H9 (cell line): ENCODE data around the gene SNTG2. TPM values are rescaled to one million over a fixed set of nuclear protein-coding genes. Genes with fewer than 3 reads are reported as not detected.

Experiments used
- DNase-seq: peaks from one replicate; pipeline ENCODE4 v3.0.0-alpha.2; 2017
- H2AFZ ChIP-seq: one replicate; pipeline ENCODE4 v1.6.1; 2013; ENCODE audit warnings: mild to moderate bottlenecking, low read length, control low read depth, moderate library complexity
- H2AK5ac ChIP-seq: 2 replicates; pipeline ENCODE4 v1.6.1; 2013; ENCODE audit warnings: low read length, control low read depth, mixed read lengths; ENCODE audit not compliant: insufficient read length
- H2BK120ac ChIP-seq: one replicate; pipeline ENCODE4 v1.6.1; 2013; ENCODE audit warnings: low read depth, mild to moderate bottlenecking, low read length, control low read depth, inconsistent platforms; ENCODE audit not compliant: poor library complexity, severe bottlenecking
- H2BK12ac ChIP-seq: 2 replicates; pipeline ENCODE4 v1.6.1; 2013; ENCODE audit warnings: low read length, control low read depth, mixed read lengths, low read depth; ENCODE audit not compliant: insufficient read length
- H2BK15ac ChIP-seq: 2 replicates; pipeline ENCODE4 v1.6.1; 2013; ENCODE audit warnings: low read depth, low read length, control low read depth
- H2BK20ac ChIP-seq: one replicate; pipeline ENCODE4 v1.6.1; 2013; ENCODE audit warnings: low read depth, mild to moderate bottlenecking, low read length, control low read depth, inconsistent platforms; ENCODE audit not compliant: poor library complexity, severe bottlenecking
- H2BK5ac ChIP-seq: 2 replicates; pipeline ENCODE4 v1.6.1; 2013; ENCODE audit warnings: low read length, control low read depth, mixed read lengths; ENCODE audit not compliant: insufficient read length
- H3K14ac ChIP-seq: 2 replicates; pipeline ENCODE4 v1.6.1; 2013; ENCODE audit warnings: low read length, control low read depth; ENCODE audit not compliant: insufficient read depth
- H3K18ac ChIP-seq: 2 replicates; pipeline ENCODE4 v1.6.1; 2013; ENCODE audit warnings: low read depth, mild to moderate bottlenecking, mixed read lengths, low read length, control low read depth; ENCODE audit not compliant: insufficient read length
- H3K23ac ChIP-seq: 2 replicates; pipeline ENCODE4 v1.6.1; 2013; ENCODE audit warnings: low read length, control low read depth, mixed read lengths, low read depth; ENCODE audit not compliant: insufficient read length
- H3K23me2 ChIP-seq: 2 replicates; pipeline ENCODE4 v1.6.1; 2013; ENCODE audit warnings: low read depth, mild to moderate bottlenecking, mixed read lengths, low read length, control low read depth; ENCODE audit not compliant: insufficient read length, poor library complexity, severe bottlenecking
- H3K27ac ChIP-seq: 2 replicates; pipeline ENCODE4 v1.5.1; 2013; ENCODE audit warnings: low read length, control low read depth, mixed read lengths, low read depth; ENCODE audit not compliant: insufficient read length
- H3K27me3 ChIP-seq: 2 replicates; pipeline ENCODE4 v1.6.1; 2013; ENCODE audit warnings: low read length, control low read depth, inconsistent platforms; ENCODE audit not compliant: insufficient read depth
- H3K4ac ChIP-seq: 2 replicates; pipeline ENCODE4 v1.6.1; 2013; ENCODE audit warnings: low read depth, mild to moderate bottlenecking, control low read depth, inconsistent platforms, low read length, moderate library complexity
- H3K4me1 ChIP-seq: 2 replicates; pipeline ENCODE4 v1.6.1; 2013; ENCODE audit warnings: low read length, control low read depth, inconsistent platforms; ENCODE audit not compliant: insufficient read depth
- H3K4me2 ChIP-seq: 2 replicates; pipeline ENCODE4 v1.6.1; 2013; ENCODE audit warnings: low read length, control low read depth, mixed read lengths; ENCODE audit not compliant: insufficient read length, insufficient read depth
- H3K56ac ChIP-seq: 2 replicates; pipeline ENCODE4 v1.6.1; 2013; ENCODE audit warnings: low read depth, mild to moderate bottlenecking, mixed read lengths, low read length, control low read depth; ENCODE audit not compliant: insufficient read length
- H3K79me1 ChIP-seq: 2 replicates; pipeline ENCODE4 v1.6.1; 2013; ENCODE audit warnings: low read depth, mild to moderate bottlenecking, moderate library complexity, low read length, control low read depth, inconsistent platforms; ENCODE audit not compliant: insufficient read depth, poor library complexity, severe bottlenecking
- H3K79me2 ChIP-seq: 2 replicates; pipeline ENCODE4 v1.6.1; 2013; ENCODE audit warnings: low read length, control low read depth, inconsistent platforms; ENCODE audit not compliant: insufficient read depth
- H3K9ac ChIP-seq: 2 replicates; pipeline ENCODE4 v1.6.1; 2013; ENCODE audit warnings: low read length, control low read depth, mixed read lengths; ENCODE audit not compliant: insufficient read length; ENCODE audit errors: extremely low read depth
- H3K9me3 ChIP-seq: one replicate; pipeline ENCODE4 v1.6.1; 2013; ENCODE audit warnings: low read depth, low read length, inconsistent platforms; ENCODE audit not compliant: control insufficient read depth
- H3T11ph ChIP-seq: one replicate; pipeline ENCODE4 v1.6.1; 2013; ENCODE audit warnings: mild to moderate bottlenecking, low read length, control low read depth, inconsistent platforms
- H4K20me1 ChIP-seq: one replicate; pipeline ENCODE4 v1.6.1; 2013; ENCODE audit not compliant: control insufficient read depth, insufficient read length, insufficient read depth
- H4K5ac ChIP-seq: 2 replicates; pipeline ENCODE4 v1.6.1; 2013; ENCODE audit warnings: low read depth, mild to moderate bottlenecking, mixed read lengths, low read length, control low read depth; ENCODE audit not compliant: insufficient read length
- H4K8ac ChIP-seq: replicated peaks from 2 replicates; pipeline ENCODE4 v1.6.1; 2013; ENCODE audit warnings: low read length, control low read depth, mixed read lengths, low read depth; ENCODE audit not compliant: insufficient read length
- H4K91ac ChIP-seq: 2 replicates; pipeline ENCODE4 v1.6.1; 2013; ENCODE audit warnings: low read depth, mild to moderate bottlenecking, moderate library complexity, mixed read lengths, low read length, control low read depth; ENCODE audit not compliant: insufficient read length
- H3K27ac Mint-ChIP-seq, 3 experiments: 2 replicates in 2 of 3; 3 replicates in 1 of 3; pipeline ENCODE4 v1.8.0; 2020 to 2021; ENCODE audit warnings: mixed read lengths in 3 of 3, mild to moderate bottlenecking in 1 of 3, moderate library complexity in 1 of 3
- H3K27me3 Mint-ChIP-seq: 2 replicates; pipeline ENCODE4 v1.8.0; 2021; ENCODE audit warnings: low read depth, mild to moderate bottlenecking, moderate library complexity, mixed read lengths
- H3K36me3 Mint-ChIP-seq, 3 experiments: 2 replicates in 2 of 3; 3 replicates in 1 of 3; pipeline ENCODE4 v1.8.0; 2020 to 2021; ENCODE audit warnings: low read depth in 3 of 3, mixed read lengths in 3 of 3; ENCODE audit not compliant: insufficient read depth in 1 of 3
- H3K4me1 Mint-ChIP-seq, 2 experiments: 2 replicates each; pipeline ENCODE4 v1.8.0; 2020; ENCODE audit warnings: mixed read lengths in 2 of 2
- H3K4me3 Mint-ChIP-seq, 2 experiments: 2 replicates in 1 of 2; 3 replicates in 1 of 2; pipeline ENCODE4 v1.8.0; 2020 to 2021; ENCODE audit warnings: mild to moderate bottlenecking in 2 of 2, mixed read lengths in 2 of 2, moderate library complexity in 1 of 2
- H3K9me3 Mint-ChIP-seq, 2 experiments: 2 replicates in 1 of 2; 3 replicates in 1 of 2; pipeline ENCODE4 v1.8.0; 2020; ENCODE audit warnings: mild to moderate bottlenecking in 2 of 2, mixed read lengths in 2 of 2, moderate library complexity in 1 of 2
- WGBS: extraction: QIAGEN DNeasy Blood & Tissue Kit; methylation state at CpG from one replicate; pipeline ENCODE4 v1.1.7; 2013; ENCODE audit warnings: missing lambda C conversion rate, low lambda C conversion rate, mixed read lengths; ENCODE audit not compliant: insufficient read length; ENCODE audit errors: extremely low coverage; 5-methylcytosine and 5-hydroxymethylcytosine counted together
- total RNA-seq: library from RNA; stranded (reverse); gene quantifications from 2 replicates; pipeline ENCODE4 v1.2.1, GENCODE V29; 2021
- TF ChIP-seq, protein P1 (sequence below): fragments of 200-600 bp; sonication (generic); conservative IDR thresholded peaks from 3 replicates; pipeline ENCODE4 v1.8.0; 2021; ENCODE audit warnings: antibody characterized with exemption, mild to moderate bottlenecking

SNTG2 gene
- total RNA-seq, 1 experiment from 2014 or later = 13.2 TPM

DNA sequence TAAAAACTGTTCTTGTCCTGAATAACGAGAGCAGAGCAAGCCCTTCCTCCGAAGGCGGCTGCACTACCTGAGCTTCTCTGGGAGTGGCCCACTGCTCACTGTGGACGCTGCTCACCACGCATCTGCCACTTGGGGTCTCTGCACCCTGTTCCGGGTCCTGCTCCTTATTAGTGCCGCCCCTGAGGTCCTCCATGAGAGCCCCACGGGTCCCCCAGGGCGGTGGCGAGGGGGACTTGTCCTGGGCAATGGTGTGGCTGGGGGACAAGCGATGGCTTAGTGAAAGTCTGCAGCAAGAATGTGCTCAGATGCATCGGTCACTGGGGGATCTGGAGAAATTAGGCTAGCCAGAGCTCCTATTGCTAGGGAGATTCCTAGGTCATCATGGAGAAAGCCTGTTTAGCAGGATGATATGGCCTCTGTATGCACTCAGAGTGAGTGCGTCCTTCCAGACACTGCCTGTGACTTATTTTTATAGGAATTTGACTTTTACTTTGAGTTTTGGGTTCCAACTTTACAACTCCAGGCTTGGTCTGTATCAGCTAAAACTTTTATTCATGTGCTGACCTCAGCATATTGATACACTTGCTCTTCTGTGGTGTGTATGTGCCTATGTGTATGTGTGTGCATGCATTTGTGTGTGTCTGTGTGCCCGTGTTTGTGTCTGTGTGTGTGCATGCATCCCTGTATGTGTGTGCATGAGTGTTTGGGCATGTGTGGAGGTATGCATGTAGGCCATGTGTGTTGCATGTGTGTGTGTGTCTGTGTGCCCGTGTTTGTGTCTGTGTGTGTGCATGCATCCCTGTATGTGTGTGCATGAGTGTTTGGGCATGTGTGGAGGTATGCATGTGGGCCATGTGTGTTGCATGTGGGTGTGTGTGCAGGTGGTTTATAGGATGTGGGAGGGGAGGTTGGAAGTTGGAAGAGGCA is 129.5 kb downstream of the SNTG2 start:
- H3K36me3 Mint-ChIP-seq = peaks cover 7 to 16% (median 11%) of the 10 kb centered on the region in 3 experiments; a peak in 6 of 7 replicates
- no peak overlapping the region for H3K4me3 Mint-ChIP-seq
- Histone ChIP-seq H3K4ac (no peak overlapping the region), H3K56ac (no peak overlapping the region), H3K27me3 (no peaks in the 10 kb centered on the region), H3K9me3 (no peaks in the 10 kb centered on the region), H2BK12ac (no peak overlapping the region), H3K79me2 (no peaks in the 10 kb centered on the region; the same call in 1 of the 2 replicates), H3K4me2 (no peak overlapping the region), H2BK120ac (no peak overlapping the region), H2BK5ac (no peak overlapping the region), H3K4me1 (no peaks in the 10 kb centered on the region), H3T11ph (no peak overlapping the region), H3K14ac (no peak overlapping the region; the same call in 1 of the 2 replicates), H3K18ac (no peak overlapping the region), H2AFZ (no peak overlapping the region), H2BK20ac (no peak overlapping the region), H4K91ac (no peak overlapping the region), H2BK15ac (no peak overlapping the region), H4K5ac (no peak overlapping the region), H3K79me1 (no peaks in the 10 kb centered on the region), H3K27ac (no peak overlapping the region), H3K23me2 (no peaks in the 10 kb centered on the region), H4K8ac (no peak overlapping the region), H3K9ac (no peak overlapping the region), H3K23ac (no peak overlapping the region), H4K20me1 (peaks cover 2% of the 10 kb centered on the region), H2AK5ac (no peak overlapping the region)
- H3K4me1 Mint-ChIP-seq = peaks cover 9 to 17% of the 10 kb centered on the region in 2 experiments
- peaks cover 1% of the 10 kb centered on the region for H3K27me3 Mint-ChIP-seq
- DNase-seq = no peak
- no CpG with 5 or more reads among the region's 15 CpGs for WGBS
- no peak overlapping the region for H3K27ac Mint-ChIP-seq
- H3K9me3 Mint-ChIP-seq = no peaks in the 10 kb centered on the region
- TF ChIP-seq, protein P1, sequence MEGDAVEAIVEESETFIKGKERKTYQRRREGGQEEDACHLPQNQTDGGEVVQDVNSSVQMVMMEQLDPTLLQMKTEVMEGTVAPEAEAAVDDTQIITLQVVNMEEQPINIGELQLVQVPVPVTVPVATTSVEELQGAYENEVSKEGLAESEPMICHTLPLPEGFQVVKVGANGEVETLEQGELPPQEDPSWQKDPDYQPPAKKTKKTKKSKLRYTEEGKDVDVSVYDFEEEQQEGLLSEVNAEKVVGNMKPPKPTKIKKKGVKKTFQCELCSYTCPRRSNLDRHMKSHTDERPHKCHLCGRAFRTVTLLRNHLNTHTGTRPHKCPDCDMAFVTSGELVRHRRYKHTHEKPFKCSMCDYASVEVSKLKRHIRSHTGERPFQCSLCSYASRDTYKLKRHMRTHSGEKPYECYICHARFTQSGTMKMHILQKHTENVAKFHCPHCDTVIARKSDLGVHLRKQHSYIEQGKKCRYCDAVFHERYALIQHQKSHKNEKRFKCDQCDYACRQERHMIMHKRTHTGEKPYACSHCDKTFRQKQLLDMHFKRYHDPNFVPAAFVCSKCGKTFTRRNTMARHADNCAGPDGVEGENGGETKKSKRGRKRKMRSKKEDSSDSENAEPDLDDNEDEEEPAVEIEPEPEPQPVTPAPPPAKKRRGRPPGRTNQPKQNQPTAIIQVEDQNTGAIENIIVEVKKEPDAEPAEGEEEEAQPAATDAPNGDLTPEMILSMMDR = no peak
